Liver (tissue), 9 donors: Measurements from ENCODE around the gene CREM. TPM values are rescaled to one million over a fixed set of nuclear protein-coding genes. Genes with fewer than 3 reads are reported as not detected.

Source experiments
- DNase-seq: peaks from one replicate; pipeline ENCODE4 v3.0.0-alpha.2; 2017; ENCODE audit warnings: low spot score
- H3K27ac ChIP-seq, 2 donors: one replicate each; pipeline ENCODE4 v1.7.0; 2013; ENCODE audit warnings: inconsistent platforms in 2 of 2, low read length in 2 of 2, control low read depth in 1 of 2, low read depth in 1 of 2, mild to moderate bottlenecking in 1 of 2
- H3K27me3 ChIP-seq, 4 donors: one replicate each; pipeline versions ENCODE4 v1.6.1 to v1.7.0; 2013; ENCODE audit warnings: low read length in 3 of 4, inconsistent platforms in 1 of 4, mild to moderate bottlenecking in 1 of 4, moderate library complexity in 1 of 4; ENCODE audit not compliant: control insufficient read depth in 4 of 4, insufficient read depth in 4 of 4
- H3K36me3 ChIP-seq, 4 donors: one replicate each; pipeline versions ENCODE4 v1.6.1 to v1.7.0; 2013; ENCODE audit warnings: low read length in 3 of 4, mild to moderate bottlenecking in 3 of 4, low read depth in 1 of 4, moderate library complexity in 1 of 4; ENCODE audit not compliant: control insufficient read depth in 4 of 4, insufficient read depth in 3 of 4
- H3K4me1 ChIP-seq, 4 donors: one replicate each; pipeline versions ENCODE4 v1.6.1 to v1.7.0; 2013; ENCODE audit warnings: low read length in 3 of 4, mild to moderate bottlenecking in 3 of 4, moderate library complexity in 1 of 4; ENCODE audit not compliant: control insufficient read depth in 4 of 4, insufficient read depth in 4 of 4
- H3K4me3 ChIP-seq, 3 donors: one replicate each; pipeline versions ENCODE4 v1.6.1 to v1.7.0; 2013; ENCODE audit warnings: low read length in 3 of 3, control low read depth in 1 of 3, low read depth in 1 of 3, mild to moderate bottlenecking in 1 of 3
- H3K9ac ChIP-seq, 2 donors: one replicate each; pipeline ENCODE4 v1.7.0; 2013; ENCODE audit warnings: low read length in 2 of 2, mild to moderate bottlenecking in 2 of 2, moderate library complexity in 2 of 2, control low read depth in 1 of 2, low read depth in 1 of 2
- H3K9me3 ChIP-seq, 4 donors: one replicate each; pipeline versions ENCODE4 v1.6.1 to v1.7.0; 2013; ENCODE audit warnings: low read length in 3 of 4; ENCODE audit not compliant: control insufficient read depth in 4 of 4
- EGR1 ChIP-seq, 2 donors: IDR thresholded peaks; 2 replicates each; pipeline ENCODE4 v1.6.1; 2016 to 2018; ENCODE audit warnings: antibody characterized with exemption in 2 of 2, low read depth in 2 of 2
- FOXA1 ChIP-seq: IDR thresholded peaks from 2 replicates; pipeline ENCODE4 v1.6.1; 2016; ENCODE audit warnings: antibody characterized with exemption
- FOXA2 ChIP-seq: IDR thresholded peaks from 2 replicates; pipeline ENCODE4 v1.6.1; 2016; ENCODE audit warnings: antibody characterized with exemption
- GABPA ChIP-seq, 2 donors: IDR thresholded peaks in 1 of 2; conservative IDR thresholded peaks in 1 of 2; 2 replicates each; pipeline ENCODE4 v1.6.1; 2016; ENCODE audit warnings: antibody characterized with exemption in 2 of 2, mild to moderate bottlenecking in 1 of 2, moderate library complexity in 1 of 2
- HNF4A ChIP-seq, 2 donors: conservative IDR thresholded peaks; 2 replicates each; pipeline ENCODE4 v1.6.1; 2016; ENCODE audit warnings: antibody characterized with exemption in 2 of 2, mild to moderate bottlenecking in 2 of 2
- HNF4G ChIP-seq: IDR thresholded peaks from 2 replicates; pipeline ENCODE4 v1.6.1; 2016; ENCODE audit warnings: antibody characterized with exemption
- JUND ChIP-seq, 2 donors: IDR thresholded peaks; 2 replicates each; pipeline ENCODE4 v1.6.1; 2016; ENCODE audit warnings: antibody characterized with exemption in 2 of 2
- NR2F2 ChIP-seq: IDR thresholded peaks from 2 replicates; pipeline ENCODE4 v1.6.1; 2016; ENCODE audit warnings: antibody characterized with exemption
- RAD21 ChIP-seq, 2 donors: IDR thresholded peaks; 2 replicates each; pipeline ENCODE4 v1.6.1; 2016; ENCODE audit warnings: antibody characterized with exemption in 2 of 2, mild to moderate bottlenecking in 2 of 2
- RXRA ChIP-seq, 2 donors: IDR thresholded peaks; 2 replicates each; pipeline ENCODE4 v1.6.1; 2017 to 2018; ENCODE audit warnings: antibody characterized with exemption in 2 of 2, mild to moderate bottlenecking in 1 of 2
- TAF1 ChIP-seq: conservative IDR thresholded peaks from 2 replicates; pipeline ENCODE4 v1.6.1; 2016; ENCODE audit warnings: antibody characterized with exemption, mild to moderate bottlenecking
- YY1 ChIP-seq: IDR thresholded peaks from 2 replicates; pipeline ENCODE4 v1.6.1; 2016; ENCODE audit warnings: antibody characterized with exemption, mild to moderate bottlenecking
- WGBS: extraction: QIAGEN DNeasy Blood & Tissue Kit; methylation state at CpG from one replicate; pipeline ENCODE4 v1.1.7; 2013; 5-methylcytosine and 5-hydroxymethylcytosine counted together
- polyA plus RNA-seq, 2 donors: library from polyadenylated mRNA; stranded (reverse) in 1 of 2; unstranded in 1 of 2; fragments of 200-250 nt in 1 of 2; fragments of >200 nt in 1 of 2; fragmentation: Nextera tagmentation in 1 of 2; extraction: Ambion mirVana in 1 of 2; gene quantifications; one replicate each; pipeline versions ENCODE4 v1.2.1 to v1.2.3, GENCODE V29; 2013 to 2015
- total RNA-seq, 2 donors: library from RNA; depleted of rRNA; stranded (reverse); fragments of >200 nt; gene quantifications; one replicate each; pipeline ENCODE4 v1.2.3, GENCODE V29; 2014
- TF ChIP-seq, protein P1 (sequence below): fragments of 150-350 bp; IDR thresholded peaks from 2 replicates; pipeline ENCODE4 v1.5.1; 2017; ENCODE audit warnings: improper control_type of control experiment, low read depth, low read length; ENCODE audit not compliant: missing input control
- TF ChIP-seq, protein P2 (sequence below): IDR thresholded peaks from 2 replicates; pipeline ENCODE4 v1.6.1; 2016; ENCODE audit warnings: antibody characterized with exemption
- TF ChIP-seq, protein P3 (sequence below): IDR thresholded peaks from 2 replicates; pipeline ENCODE4 v1.6.1; 2016; ENCODE audit warnings: antibody characterized with exemption, mild to moderate bottlenecking
- TF ChIP-seq, protein P4 (sequence below): IDR thresholded peaks from 2 replicates; pipeline ENCODE4 v1.6.1; 2016; ENCODE audit warnings: antibody characterized with exemption
- TF ChIP-seq, protein P5 (sequence below): IDR thresholded peaks from 2 replicates; pipeline ENCODE4 v1.6.1; 2016; ENCODE audit warnings: antibody characterized with exemption
- donor health status: healthy.
- donor health status: healthy.
- donor health status: healthy.
- donor health status: healthy.
- donor health status: healthy.

Gene CREM
- total and polyA plus RNA-seq, 4 donors = 14.8 to 25.5 (median 22.2) TPM

DNA sequence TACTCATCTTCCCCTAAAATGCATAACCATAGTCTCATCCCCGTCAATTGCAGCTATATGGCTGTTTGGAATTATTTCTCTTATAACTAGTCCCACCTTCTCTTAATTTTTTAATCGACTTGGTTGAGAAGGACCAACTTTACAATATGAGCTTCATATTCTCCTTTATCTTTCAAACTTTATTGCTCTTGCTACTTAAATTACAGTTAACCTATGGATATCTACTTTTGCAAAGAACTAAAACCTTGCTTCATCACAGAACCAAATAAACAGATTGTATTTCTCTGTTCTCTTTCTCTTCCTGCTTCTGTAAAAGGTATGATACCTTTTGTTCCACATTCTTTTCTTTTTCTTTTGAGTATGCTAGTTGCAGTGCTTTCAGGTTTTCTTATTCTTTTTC, 6.1 kb downstream of the CREM start:
- H3K4me3 ChIP-seq = no peak overlapping the region
- H3K36me3 ChIP-seq = no peaks in the 10 kb centered on the region
- TF ChIP-seq, protein P1, sequence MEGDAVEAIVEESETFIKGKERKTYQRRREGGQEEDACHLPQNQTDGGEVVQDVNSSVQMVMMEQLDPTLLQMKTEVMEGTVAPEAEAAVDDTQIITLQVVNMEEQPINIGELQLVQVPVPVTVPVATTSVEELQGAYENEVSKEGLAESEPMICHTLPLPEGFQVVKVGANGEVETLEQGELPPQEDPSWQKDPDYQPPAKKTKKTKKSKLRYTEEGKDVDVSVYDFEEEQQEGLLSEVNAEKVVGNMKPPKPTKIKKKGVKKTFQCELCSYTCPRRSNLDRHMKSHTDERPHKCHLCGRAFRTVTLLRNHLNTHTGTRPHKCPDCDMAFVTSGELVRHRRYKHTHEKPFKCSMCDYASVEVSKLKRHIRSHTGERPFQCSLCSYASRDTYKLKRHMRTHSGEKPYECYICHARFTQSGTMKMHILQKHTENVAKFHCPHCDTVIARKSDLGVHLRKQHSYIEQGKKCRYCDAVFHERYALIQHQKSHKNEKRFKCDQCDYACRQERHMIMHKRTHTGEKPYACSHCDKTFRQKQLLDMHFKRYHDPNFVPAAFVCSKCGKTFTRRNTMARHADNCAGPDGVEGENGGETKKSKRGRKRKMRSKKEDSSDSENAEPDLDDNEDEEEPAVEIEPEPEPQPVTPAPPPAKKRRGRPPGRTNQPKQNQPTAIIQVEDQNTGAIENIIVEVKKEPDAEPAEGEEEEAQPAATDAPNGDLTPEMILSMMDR = no peak
- no peak for TF ChIP-seq GABPA (IDR thresholded peaks at IDR 0.05 in 1 of 2, conservative IDR thresholded peaks at IDR 0.05 in 1 of 2)
- no peak for TF ChIP-seq FOXA1
- TF ChIP-seq YY1 = no peak
- TF ChIP-seq TAF1 = no peak
- TF ChIP-seq, protein P2, sequence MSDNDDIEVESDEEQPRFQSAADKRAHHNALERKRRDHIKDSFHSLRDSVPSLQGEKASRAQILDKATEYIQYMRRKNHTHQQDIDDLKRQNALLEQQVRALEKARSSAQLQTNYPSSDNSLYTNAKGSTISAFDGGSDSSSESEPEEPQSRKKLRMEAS = no peak
- TF ChIP-seq, protein P3, sequence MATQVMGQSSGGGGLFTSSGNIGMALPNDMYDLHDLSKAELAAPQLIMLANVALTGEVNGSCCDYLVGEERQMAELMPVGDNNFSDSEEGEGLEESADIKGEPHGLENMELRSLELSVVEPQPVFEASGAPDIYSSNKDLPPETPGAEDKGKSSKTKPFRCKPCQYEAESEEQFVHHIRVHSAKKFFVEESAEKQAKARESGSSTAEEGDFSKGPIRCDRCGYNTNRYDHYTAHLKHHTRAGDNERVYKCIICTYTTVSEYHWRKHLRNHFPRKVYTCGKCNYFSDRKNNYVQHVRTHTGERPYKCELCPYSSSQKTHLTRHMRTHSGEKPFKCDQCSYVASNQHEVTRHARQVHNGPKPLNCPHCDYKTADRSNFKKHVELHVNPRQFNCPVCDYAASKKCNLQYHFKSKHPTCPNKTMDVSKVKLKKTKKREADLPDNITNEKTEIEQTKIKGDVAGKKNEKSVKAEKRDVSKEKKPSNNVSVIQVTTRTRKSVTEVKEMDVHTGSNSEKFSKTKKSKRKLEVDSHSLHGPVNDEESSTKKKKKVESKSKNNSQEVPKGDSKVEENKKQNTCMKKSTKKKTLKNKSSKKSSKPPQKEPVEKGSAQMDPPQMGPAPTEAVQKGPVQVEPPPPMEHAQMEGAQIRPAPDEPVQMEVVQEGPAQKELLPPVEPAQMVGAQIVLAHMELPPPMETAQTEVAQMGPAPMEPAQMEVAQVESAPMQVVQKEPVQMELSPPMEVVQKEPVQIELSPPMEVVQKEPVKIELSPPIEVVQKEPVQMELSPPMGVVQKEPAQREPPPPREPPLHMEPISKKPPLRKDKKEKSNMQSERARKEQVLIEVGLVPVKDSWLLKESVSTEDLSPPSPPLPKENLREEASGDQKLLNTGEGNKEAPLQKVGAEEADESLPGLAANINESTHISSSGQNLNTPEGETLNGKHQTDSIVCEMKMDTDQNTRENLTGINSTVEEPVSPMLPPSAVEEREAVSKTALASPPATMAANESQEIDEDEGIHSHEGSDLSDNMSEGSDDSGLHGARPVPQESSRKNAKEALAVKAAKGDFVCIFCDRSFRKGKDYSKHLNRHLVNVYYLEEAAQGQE = no peak
- TF ChIP-seq RAD21 (IDR thresholded peaks at IDR 0.05) = no peak
- TF ChIP-seq EGR1 (IDR thresholded peaks at IDR 0.05; ENCODE audit: low read depth in 2 of 2) = no peak
- no peak for TF ChIP-seq HNF4A (conservative IDR thresholded peaks at IDR 0.05)
- TF ChIP-seq, protein P4, sequence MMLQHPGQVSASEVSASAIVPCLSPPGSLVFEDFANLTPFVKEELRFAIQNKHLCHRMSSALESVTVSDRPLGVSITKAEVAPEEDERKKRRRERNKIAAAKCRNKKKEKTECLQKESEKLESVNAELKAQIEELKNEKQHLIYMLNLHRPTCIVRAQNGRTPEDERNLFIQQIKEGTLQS = no peak
- H3K27ac ChIP-seq = no peak overlapping the region
- DNase-seq = no peak
- no peaks in the 10 kb centered on the region for H3K9me3 ChIP-seq
- WGBS = 91% methylated on average over 2 of the region's 2 CpGs
- no peaks in the 10 kb centered on the region for H3K27me3 ChIP-seq
- peaks cover 4 to 14% (median 8%) of the 10 kb centered on the region in 4 donors for H3K4me1 ChIP-seq
- no peak overlapping the region for H3K9ac ChIP-seq

DNA sequence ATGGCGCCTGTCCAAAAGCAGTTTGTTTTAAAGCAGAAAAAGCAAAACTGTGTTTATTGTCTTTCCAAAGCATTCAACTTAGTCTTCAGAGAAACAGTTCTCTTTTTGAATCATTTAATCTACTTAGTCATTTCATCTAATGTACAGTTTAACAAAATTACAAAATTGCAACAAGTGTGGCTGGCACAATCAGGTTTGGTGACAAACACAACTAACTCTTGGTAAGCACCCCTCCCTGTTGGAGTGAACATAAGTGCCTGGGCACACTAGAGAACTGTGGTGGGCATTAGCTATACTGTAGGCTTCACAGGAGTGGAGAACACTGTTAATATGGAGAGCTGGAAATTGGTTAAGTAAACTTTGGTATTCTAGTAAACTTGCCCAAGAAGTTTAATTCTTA, 6.9 kb downstream of the CREM start:
- no peaks in the 10 kb centered on the region for H3K36me3 ChIP-seq
- no peak for TF ChIP-seq EGR1 (IDR thresholded peaks at IDR 0.05; ENCODE audit: low read depth in 2 of 2)
- no peak for TF ChIP-seq RAD21 (IDR thresholded peaks at IDR 0.05)
- TF ChIP-seq, protein P5, sequence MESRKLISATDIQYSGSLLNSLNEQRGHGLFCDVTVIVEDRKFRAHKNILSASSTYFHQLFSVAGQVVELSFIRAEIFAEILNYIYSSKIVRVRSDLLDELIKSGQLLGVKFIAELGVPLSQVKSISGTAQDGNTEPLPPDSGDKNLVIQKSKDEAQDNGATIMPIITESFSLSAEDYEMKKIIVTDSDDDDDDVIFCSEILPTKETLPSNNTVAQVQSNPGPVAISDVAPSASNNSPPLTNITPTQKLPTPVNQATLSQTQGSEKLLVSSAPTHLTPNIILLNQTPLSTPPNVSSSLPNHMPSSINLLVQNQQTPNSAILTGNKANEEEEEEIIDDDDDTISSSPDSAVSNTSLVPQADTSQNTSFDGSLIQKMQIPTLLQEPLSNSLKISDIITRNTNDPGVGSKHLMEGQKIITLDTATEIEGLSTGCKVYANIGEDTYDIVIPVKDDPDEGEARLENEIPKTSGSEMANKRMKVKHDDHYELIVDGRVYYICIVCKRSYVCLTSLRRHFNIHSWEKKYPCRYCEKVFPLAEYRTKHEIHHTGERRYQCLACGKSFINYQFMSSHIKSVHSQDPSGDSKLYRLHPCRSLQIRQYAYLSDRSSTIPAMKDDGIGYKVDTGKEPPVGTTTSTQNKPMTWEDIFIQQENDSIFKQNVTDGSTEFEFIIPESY = no peak
- TF ChIP-seq JUND (IDR thresholded peaks at IDR 0.05) = no peak
- TF ChIP-seq, protein P3 = no peak
- TF ChIP-seq NR2F2 = no peak
- no peak for TF ChIP-seq YY1
- no peak for TF ChIP-seq HNF4G
- no peak for TF ChIP-seq FOXA2
- TF ChIP-seq, protein P1 = no peak
- no peak for TF ChIP-seq FOXA1
- TF ChIP-seq RXRA (IDR thresholded peaks at IDR 0.05) = no peak
- peaks cover 3 to 14% (median 8%) of the 10 kb centered on the region in 4 donors for H3K4me1 ChIP-seq
- 98% methylated on average over 1 of the region's 1 CpG for WGBS
- H3K27ac ChIP-seq = no peak overlapping the region
- no peak overlapping the region for H3K9ac ChIP-seq
- no peak overlapping the region for H3K4me3 ChIP-seq
- no peaks in the 10 kb centered on the region for H3K9me3 ChIP-seq
- DNase-seq = no peak
- H3K27me3 ChIP-seq = no peaks in the 10 kb centered on the region
